HT-29 (cell line): ENCODE data around the gene AKT1S1. TPM values are rescaled to one million over a fixed set of nuclear protein-coding genes. Genes with fewer than 3 reads are reported as not detected.
"Not testable (repeated sequence)": the region's sequence is repeated elsewhere in the genome, so short reads cannot be mapped to it uniquely, and the experiment has no call there.

Experiments used
- DNase-seq: peaks from one replicate; pipeline ENCODE4 v3.0.0-alpha.2; 2015; ENCODE audit warnings: low spot score
- small RNA-seq: library from RNA; depleted of rRNA; stranded (forward); fragments of <200 nt; gene quantifications from one replicate; pipeline ENCODE3, GENCODE V24; 2014
- total RNA-seq: library from RNA; depleted of rRNA; stranded (reverse); fragments of >200 nt; shearing (Covaris generic); gene quantifications from 2 replicates; pipeline ENCODE4 v1.2.3, GENCODE V29; 2014; rRNA removed

Gene AKT1S1
- total RNA-seq, 1 experiment from 2014 or later: 96.4 TPM

DNA sequence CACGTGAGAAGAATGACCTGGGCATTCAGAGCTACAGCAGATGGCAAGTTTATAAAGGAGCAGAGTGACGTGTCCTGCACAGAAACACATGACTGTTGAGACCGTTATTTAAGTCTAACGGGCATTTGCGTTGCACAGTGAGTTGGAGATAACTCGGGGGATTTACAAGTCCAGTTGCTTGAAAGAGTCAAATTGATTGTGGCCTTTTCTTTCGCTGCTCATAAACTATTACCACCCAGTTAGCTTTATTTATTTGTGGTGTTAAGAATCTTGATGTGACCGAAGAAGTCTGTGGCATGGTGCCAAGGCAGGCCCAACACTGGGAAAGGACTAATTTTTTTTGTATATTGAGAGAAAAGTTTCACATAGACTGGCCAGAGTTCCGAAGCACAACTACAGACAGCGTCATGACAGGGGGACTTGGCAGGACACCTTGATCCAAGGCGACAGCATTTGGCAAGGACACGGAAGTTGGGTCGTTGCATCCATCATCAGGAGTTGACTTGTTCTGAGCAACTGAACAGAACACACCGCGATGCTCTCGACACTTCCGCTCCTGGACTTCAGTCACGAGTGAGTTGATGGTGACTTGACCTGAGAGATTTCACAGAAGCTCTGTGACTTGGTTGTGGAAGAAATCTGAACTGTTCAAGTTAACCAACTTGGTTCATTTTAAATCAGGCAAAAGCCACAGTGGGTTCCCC lies 38.1 kb downstream of the AKT1S1 start:
- no peak for DNase-seq

DNA sequence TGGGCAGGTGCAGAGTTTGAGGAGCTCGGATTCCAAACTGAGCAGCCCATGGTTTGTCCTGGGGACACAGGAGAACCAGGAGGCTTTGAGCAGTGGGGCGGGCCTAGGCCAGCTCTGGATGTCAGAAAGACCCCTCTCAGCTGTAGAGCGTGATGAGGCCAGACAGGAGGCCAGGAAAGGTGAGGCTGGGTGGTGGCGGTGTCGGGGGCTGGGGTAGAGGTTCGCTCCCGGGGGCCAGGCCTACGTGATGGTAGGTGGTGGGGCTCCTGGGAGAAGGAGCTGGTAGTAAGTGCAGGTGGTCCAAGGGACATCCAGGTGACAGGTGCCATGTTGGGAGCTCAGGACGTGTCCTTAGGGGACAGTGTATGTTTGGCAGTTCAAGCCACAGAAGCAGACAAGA lies 39.7 kb downstream of the AKT1S1 start:
- DNase-seq: no peak

DNA sequence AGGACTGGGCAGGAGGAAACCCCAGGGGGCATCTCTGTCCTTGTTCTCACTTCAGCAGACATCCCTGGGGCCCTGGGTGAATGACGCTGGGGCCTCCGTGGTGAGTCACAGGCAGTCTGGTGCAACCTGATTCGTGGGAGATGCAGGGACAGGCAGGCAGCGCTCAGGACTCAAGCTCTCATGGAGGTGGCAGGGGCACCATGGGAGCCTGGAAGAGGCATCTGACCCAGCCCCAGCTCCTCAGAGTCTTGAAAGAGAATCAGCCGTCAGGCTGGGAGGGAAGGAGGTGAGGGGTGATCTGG lies 40.2 kb downstream of the AKT1S1 start:
- DNase-seq: no peak

DNA sequence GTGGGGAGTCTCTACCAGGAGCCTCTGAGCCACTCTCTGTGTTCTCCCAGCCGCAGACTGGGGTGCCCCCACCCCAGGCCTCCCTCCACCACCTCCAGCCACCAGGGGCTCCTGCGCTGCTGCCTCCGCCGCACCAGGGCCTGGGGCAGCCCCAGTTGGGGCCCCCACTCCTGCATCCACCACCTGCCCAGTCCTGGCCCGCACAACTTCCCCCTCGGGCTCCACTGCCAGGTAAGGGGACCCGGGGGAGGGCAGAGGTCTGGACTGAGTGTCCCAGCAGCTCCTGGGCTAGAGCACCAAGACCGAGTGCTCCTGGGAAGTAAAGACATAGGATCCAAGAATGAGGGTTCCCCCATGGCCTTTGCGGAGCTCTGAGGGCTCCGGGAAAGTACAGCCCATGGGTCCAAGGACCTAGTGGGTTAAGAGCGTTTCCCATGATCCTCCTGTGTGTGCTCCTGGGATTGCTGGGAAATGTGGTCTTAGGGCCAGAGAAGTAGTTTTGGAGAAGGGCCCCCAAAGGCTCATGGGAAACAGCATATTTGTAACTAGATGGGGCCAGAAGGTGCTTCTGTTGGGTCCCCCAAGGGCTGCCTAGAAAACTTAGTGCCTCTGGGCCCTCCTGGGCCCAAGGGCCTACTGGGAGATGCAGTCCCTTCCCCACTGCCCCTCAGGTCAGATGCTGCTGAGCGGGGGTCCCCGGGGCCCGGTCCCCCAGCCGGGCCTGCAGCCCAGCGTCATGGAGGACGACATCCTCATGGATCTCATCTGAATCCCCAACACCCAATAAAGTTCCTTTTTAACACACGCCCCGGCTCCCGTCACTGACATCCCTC lies 40.8 kb downstream of the AKT1S1 start:
- no peak for DNase-seq

DNA sequence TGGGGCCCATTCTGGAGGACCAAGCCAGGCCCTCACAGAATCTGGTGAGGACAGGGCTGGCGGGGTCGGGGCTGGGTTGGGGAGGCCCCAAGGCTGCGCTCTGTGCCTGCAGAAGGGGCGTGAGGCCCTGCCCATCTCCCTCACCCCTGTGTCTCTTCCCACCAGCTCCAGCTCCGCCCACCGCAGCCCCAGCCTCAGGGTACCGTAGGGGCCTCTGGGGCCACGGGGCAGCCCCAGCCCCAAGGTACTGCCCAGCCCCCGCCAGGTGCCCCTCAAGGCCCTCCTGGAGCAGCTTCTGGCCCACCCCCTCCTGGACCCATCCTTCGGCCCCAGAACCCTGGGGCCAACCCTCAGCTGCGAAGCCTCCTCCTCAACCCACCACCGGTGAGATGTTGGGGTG lies 41.6 kb downstream of the AKT1S1 start:
- no peak for DNase-seq

DNA sequence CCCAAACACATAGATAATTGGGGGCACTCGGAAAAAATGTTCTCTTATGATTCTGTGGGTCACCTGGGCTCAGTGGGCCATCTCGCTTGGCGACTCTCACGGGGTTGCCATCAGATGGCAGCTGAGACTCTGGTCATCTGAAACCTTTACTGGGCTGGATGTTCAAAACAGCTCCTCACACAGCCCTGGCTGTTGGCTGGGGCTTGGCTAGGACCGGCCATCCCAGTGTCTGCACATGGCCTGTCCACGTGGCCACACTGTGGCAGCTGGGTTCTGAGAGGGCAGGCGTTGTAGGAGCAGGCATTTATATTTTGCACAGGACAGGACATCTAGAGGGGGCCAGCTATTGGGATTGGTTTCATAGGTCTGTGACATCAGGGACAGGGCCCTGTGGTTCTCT lies 43.6 kb downstream of the AKT1S1 start:
- no peak for DNase-seq

DNA sequence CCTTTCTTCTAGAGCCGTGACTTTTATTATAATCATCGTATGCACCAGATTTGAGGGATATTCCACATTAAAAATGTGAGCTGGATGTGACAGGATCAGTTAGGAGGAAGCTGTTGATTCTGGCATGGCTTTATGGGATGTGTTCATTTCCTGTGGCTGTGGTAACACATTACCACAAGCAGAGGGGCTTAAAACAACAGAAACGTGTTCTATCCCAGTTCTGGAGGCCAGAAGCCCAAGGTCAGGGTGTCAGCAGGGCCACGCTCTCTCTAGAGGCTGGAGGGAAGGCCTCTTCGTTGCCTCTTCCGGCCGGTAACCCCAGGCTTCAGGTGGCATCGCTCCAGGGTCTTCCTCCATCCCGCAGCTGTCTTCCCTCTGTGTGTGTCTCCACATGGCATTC lies 44.6 kb downstream of the AKT1S1 start:
- no peak for DNase-seq

DNA sequence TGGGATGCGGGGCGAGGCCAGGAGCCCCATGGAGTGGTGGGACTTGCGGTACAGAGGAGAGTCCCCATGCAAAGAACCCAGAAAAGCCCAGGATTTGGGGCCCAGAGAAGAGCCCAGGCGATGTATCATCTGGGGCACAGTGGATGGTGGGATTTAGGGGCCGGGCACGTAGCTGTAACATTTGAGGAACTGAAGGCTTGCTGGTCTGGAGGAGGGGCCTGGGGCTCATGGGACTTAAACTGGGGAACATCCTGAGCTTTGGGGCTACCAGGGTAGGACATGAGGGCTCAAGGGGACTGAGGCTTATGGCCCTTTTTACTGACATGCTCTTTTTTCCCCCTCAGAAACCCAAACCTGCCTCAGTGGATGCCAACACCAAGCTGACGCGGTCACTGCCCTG lies 45.6 kb downstream of the AKT1S1 start:
- no peak for DNase-seq

DNA sequence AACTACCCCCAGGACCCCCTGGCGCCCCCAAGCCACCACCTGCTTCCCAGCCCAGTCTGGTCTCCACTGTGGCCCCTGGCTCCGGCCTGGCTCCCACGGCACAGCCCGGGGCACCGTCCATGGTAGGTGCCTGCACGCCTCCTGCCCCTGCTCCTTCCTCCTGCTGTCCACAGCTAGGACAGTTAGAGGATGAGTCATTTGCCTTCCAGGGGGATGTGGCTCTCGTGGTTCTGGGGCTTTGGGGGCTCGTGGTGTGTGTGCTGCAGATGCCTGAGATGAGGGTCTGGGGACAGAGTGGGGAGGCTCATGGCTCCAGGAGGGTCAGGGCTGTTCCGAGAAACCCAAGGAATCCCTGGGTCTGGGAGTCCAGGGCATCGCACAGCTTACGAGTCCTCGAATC lies 46.4 kb downstream of the AKT1S1 start:
- DNase-seq: no peak

DNA sequence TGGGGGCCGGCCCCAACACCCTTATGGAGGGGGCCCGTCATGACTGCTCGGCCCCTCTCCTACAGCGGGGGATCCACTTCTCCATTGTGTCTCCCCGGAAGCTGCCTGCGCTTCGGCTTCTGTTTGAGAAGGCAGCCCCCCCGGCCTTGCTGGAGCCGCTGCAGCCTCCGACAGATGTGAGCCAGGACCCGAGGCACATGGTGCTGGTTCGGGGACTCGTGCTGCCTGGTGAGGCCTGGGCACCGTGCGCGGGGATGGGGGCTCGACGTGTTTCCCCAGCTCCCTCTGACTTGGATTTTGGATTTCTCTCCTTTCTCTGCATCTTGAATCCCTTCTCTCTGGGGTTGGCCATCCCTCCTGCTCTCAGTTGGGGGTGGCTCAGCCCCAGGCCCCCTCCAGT lies 47.4 kb downstream of the AKT1S1 start:
- no peak for DNase-seq

DNA sequence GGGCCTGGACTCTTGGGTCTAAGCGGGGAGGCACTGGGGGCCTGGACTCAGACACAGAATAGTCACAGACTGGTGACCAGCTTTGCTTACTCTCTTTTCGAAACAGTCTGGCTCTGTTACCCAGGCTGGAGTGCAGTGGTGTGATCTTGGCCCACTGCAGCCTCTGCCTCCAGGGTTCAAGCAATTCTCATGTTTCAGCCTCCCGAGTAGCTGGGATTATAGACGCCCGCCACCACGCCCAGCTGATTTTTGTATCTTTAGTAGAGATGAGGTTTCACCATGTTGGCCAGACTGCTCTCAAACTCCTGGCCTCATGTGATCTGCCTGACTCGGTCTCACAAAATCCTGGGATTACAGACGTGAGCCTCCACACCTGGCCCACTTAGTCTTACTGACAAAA lies 48.0 kb downstream of the AKT1S1 start:
- no peak for DNase-seq

DNA sequence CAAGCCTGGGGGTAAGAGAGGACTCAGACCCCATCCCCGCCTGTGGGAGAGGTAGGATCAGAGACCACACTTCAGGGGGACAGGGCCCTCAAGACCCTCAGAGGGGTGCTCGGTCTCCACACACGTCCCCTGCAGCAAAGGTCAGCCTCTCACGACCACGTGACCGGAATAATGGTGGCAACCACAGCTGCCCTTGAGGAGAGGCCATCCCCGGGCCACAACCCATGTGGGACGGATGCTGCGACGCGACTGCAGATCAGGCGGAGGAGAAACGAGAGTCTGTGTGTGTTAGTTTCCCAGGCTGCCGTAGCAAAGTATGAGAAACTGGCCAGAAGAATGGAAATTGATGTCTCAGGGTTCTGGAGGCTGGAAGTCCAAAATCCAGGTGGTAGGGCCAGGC lies 50.1 kb downstream of the AKT1S1 start:
- DNase-seq: no peak

DNA sequence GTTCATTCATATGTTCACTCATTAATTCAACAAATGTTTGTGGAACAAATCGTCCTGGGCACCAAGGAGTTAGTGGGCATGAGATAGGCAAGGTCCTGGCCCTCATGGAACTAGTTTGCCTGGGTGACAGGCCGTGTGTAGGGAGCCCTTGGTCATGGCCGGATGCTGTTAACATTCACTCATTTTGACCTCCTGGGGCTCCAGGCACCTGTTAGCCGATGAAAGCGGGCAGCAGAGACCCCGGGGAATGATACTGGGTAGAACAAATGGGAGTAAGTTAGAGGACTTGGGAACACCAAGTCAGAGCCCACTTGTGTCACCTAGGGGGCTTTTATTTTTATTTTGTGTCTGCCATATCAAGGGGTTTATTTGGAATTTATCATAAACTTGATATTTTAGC lies 52.5 kb downstream of the AKT1S1 start:
- no peak for DNase-seq

DNA sequence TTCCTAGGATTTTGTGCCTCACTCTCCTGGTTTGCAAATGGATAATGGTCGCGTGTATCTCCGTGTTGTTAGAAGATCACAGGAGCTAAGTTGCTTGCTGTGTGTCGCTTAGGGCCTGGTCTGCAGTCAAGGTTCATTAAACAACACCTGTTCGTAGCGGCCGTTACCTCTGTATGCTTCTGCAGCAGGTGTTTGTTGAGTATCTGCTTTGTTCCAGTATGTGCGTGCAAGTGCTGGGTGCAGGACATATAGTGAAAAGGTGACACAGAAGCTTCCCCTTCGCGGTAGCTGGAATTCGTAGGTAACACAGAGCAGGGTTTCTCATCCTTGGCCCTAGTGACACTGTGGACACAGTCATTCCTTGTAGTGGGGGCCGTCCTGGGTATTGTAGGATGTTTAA lies 53.7 kb downstream of the AKT1S1 start:
- no peak for DNase-seq

DNA sequence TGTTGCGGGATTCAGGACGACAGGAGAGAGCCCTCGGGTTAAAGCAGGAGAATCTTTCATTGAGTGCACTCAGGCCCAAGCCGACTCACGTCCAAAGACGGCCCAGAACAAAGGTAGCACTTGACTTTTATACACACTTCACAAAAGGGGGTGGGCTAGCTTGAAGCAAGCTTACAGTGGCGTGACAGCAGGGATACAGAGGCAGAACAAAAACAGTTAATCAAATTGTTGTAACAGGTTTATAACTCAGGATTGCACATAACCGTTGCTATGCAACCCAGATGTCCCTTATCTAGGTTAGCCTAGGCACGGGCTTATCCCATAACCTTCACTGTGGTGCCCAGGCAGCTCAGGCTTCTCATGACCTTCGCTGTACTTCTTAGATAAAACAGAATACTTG lies 57.0 kb downstream of the AKT1S1 start:
- no peak for DNase-seq

DNA sequence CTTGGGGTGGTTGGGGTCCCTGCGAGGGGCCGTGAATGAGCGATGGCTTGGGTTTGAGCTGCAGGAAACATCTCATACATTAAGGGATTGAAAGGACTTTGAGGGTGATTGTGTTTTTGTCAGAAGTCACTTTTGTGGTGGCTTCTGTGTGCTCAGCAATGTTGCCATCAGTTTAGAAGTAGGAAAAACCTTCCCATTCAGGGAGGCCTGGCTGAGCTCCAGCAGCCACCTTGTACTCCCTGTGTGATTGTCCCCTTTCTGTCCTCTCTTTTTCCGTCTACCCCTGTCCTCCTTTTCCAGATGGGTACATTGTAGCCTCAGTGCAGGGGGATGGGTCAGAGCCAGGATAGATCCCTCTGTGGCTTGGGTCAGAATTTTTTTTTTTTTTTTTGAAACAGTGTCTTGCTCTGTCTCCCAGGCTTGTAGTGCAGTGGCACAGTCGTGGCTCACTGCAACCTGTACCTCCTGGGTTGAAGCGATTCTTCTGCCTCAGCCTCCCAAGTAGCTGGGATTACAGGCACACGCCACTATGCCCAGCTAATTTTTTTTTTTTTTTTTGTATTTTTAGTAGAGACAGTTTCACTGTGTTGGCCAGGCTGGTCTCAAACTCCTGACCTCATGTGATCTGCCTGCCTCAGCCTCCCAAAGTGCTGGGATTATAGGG lies 57.6 kb downstream of the AKT1S1 start:
- not testable (repeated sequence) for DNase-seq

Small RNA genes lying within 50 kb of the gene (small RNA-seq; reads per million reads assigned to genes)
- not detected for gene MIR4749

Other genes starting within 250 kb of the AKT1S1 start
- gene RRAS, start 237.2 kb downstream of the AKT1S1 start, total RNA-seq: 33.1 and 45.2 TPM in 2 replicates
- 58.6 and 67.6 TPM in 2 replicates for gene SCAF1, start 235.1 kb downstream of the AKT1S1 start, total RNA-seq
- 380 and 432 TPM in 2 replicates for gene IRF3, start 211.5 kb downstream of the AKT1S1 start, total RNA-seq
- 78.2 and 100 TPM in 2 replicates for gene BCL2L12, start 211.4 kb downstream of the AKT1S1 start, total RNA-seq
- 922 and 995 TPM in 2 replicates for gene PRMT1, start 200.1 kb downstream of the AKT1S1 start, total RNA-seq
- gene ADM5, start 187.8 kb downstream of the AKT1S1 start, total RNA-seq: 9.2 and 10.0 TPM in 2 replicates
- 0.47 and 1.4 TPM in 2 replicates for gene CPT1C, start 186.2 kb downstream of the AKT1S1 start, total RNA-seq
- not detected in 2 replicates for gene TSKS, start 114.0 kb downstream of the AKT1S1 start, total RNA-seq
- gene AP2A1, start 110.4 kb downstream of the AKT1S1 start, total RNA-seq: 122 and 131 TPM in 2 replicates
- 2.0 and 3.1 TPM in 2 replicates for gene FUZ, start 64.1 kb downstream of the AKT1S1 start, total RNA-seq
- gene MED25, start 59.1 kb downstream of the AKT1S1 start, total RNA-seq: 88.3 and 91.9 TPM in 2 replicates
- 188 and 218 TPM in 2 replicates for gene PTOV1, start 26.2 kb downstream of the AKT1S1 start, total RNA-seq
- 215 and 243 TPM in 2 replicates for gene PNKP, start 9.8 kb downstream of the AKT1S1 start, total RNA-seq
- 34.5 and 38.4 TPM in 2 replicates for gene TBC1D17, start 347 bp upstream of the AKT1S1 start, total RNA-seq
- gene IL4I1, start 19.5 kb upstream of the AKT1S1 start, total RNA-seq: 1.1 and 2.3 TPM in 2 replicates
- gene ATF5, start 51.9 kb upstream of the AKT1S1 start, total RNA-seq: 32.2 and 32.8 TPM in 2 replicates
- 133 TPM in 2 replicates for gene NUP62, start 52.1 kb upstream of the AKT1S1 start, total RNA-seq
- gene SIGLEC11, start 83.8 kb upstream of the AKT1S1 start, total RNA-seq: not detected in 2 replicates
- gene VRK3, start 148.0 kb upstream of the AKT1S1 start, total RNA-seq: 46.1 and 47.7 TPM in 2 replicates
- 18.9 and 25.1 TPM in 2 replicates for gene ZNF473, start 148.7 kb upstream of the AKT1S1 start, total RNA-seq